Gastroesophageal sphincter (tissue), 3 donors: ENCODE results near the gene REL.
"Not testable (repeated sequence)": the region's sequence is repeated elsewhere in the genome, so short reads cannot be mapped to it uniquely, and the experiment has no call there.

Experiments used
- POLR2A ChIP-seq, 2 donors: fragments of 450-650 bp; IDR thresholded peaks; one replicate each; pipeline ENCODE4 v1.6.1; 2017; ENCODE audit warnings: antibody characterized with exemption in 2 of 2, mild to moderate bottlenecking in 2 of 2, moderate library complexity in 1 of 2
- TF ChIP-seq, protein P1 (sequence below), 4 experiments: fragments of 200-600 bp in 2 of 4; fragments of 450-650 bp in 2 of 4; sonication (generic) in 1 of 4; IDR thresholded peaks; one replicate each; pipeline ENCODE4 v1.5.1; 2017 to 2019; ENCODE audit warnings: antibody characterized with exemption in 4 of 4, mild to moderate bottlenecking in 2 of 4, moderate library complexity in 2 of 4

GRCh38 chr2:60865361-60865760, 16.0 kb upstream of the REL start:
- not testable (repeated sequence) for TF ChIP-seq POLR2A (IDR thresholded peaks at IDR 0.05)
- TF ChIP-seq, protein P1, sequence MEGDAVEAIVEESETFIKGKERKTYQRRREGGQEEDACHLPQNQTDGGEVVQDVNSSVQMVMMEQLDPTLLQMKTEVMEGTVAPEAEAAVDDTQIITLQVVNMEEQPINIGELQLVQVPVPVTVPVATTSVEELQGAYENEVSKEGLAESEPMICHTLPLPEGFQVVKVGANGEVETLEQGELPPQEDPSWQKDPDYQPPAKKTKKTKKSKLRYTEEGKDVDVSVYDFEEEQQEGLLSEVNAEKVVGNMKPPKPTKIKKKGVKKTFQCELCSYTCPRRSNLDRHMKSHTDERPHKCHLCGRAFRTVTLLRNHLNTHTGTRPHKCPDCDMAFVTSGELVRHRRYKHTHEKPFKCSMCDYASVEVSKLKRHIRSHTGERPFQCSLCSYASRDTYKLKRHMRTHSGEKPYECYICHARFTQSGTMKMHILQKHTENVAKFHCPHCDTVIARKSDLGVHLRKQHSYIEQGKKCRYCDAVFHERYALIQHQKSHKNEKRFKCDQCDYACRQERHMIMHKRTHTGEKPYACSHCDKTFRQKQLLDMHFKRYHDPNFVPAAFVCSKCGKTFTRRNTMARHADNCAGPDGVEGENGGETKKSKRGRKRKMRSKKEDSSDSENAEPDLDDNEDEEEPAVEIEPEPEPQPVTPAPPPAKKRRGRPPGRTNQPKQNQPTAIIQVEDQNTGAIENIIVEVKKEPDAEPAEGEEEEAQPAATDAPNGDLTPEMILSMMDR (IDR thresholded peaks at IDR 0.05), result not testable (repeated sequence)
